Activated gamma-delta T cell treated with anti-CD3 and anti-CD28 coated beads, Interleukin-2, amount 50 U/mL, for 16 hours (primary cell): ENCODE results near the gene NDN.

Experiments used
- DNase-seq: peaks from one replicate; pipeline ENCODE4 v3.0.0-alpha.2; 2020; ENCODE audit warnings: low read depth

NDN gene

DNA sequence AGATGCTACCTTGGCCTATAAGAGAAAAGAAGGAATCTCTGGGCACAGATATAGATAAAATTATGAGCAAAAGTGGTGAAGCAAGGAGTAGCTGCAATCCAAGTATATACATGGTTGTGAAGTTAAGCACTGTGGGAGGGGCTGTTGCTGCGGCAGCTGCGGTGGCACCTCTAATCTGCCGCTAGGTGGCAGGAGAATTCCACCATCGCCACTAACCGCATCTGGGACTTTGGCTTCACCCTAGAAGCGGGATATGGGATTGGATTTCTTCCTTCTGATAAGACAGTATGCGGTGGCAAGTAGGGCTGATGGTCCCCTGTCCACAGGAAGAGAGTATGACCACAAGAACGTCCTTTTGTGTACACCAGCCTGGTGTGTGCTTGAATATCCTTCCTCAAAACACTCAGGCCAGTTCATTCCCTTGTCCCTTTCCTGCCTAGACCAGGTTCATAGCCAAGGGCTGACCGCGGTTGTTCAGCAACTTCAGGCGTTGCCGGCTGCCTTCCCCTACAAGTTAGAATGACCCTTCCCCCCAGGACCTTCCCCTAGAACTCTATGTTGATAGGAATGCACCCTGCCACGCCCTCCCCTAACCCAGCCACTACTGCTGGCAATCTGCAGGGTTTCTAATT is 44.6 kb downstream of the NDN start:
- no peak for DNase-seq
